Right lobe of liver (tissue), 4 donors: ENCODE measurements around the gene ZNF714.

Experiments used
- CTCF ChIP-seq, 4 donors: fragments of 200-600 bp in 3 of 4; fragments of 450-650 bp in 1 of 4; IDR thresholded peaks; one replicate each; pipeline versions ENCODE4 v1.5.1 to v1.8.0; 2016 to 2022; ENCODE audit warnings: antibody characterized with exemption in 4 of 4, mild to moderate bottlenecking in 2 of 4
- POLR2A ChIP-seq: fragments of 450-650 bp; IDR thresholded peaks from one replicate; pipeline ENCODE4 v1.6.1; 2017; ENCODE audit warnings: antibody characterized with exemption, mild to moderate bottlenecking
- donor health status: DM: no; HTN: no; CAD: no.
- donor health status: DM: no; HTN: no; CAD: no.
- donor health status: DM: no; HTN: yes; CAD: no.

GRCh38 chr19:21127001-21127400 is 45.0 kb downstream of the ZNF714 start:
- TF ChIP-seq POLR2A: no peak
- no peak for TF ChIP-seq CTCF (IDR thresholded peaks at IDR 0.05)
